HL-60 (cell line): ENCODE measurements around the gene SLC9C2.

Experiments used
- GABPA ChIP-seq: IDR thresholded peaks from 2 replicates; pipeline ENCODE4 v1.6.1; 2012; ENCODE audit warnings: low read depth
- POLR2AphosphoS5 ChIP-seq: IDR thresholded peaks from 2 replicates; pipeline ENCODE4 v1.6.1; 2012; ENCODE audit warnings: low read depth
- SPI1 ChIP-seq: IDR thresholded peaks from 2 replicates; pipeline ENCODE4 v1.6.1; 2012; ENCODE audit warnings: low read depth, mild to moderate bottlenecking, borderline replicate concordance
- TF ChIP-seq, protein P1 (sequence below): IDR thresholded peaks from one replicate; pipeline ENCODE4 v1.5.1; 2011; ENCODE audit warnings: low read length, control low read depth, inconsistent platforms; ENCODE audit not compliant: insufficient read depth

DNA sequence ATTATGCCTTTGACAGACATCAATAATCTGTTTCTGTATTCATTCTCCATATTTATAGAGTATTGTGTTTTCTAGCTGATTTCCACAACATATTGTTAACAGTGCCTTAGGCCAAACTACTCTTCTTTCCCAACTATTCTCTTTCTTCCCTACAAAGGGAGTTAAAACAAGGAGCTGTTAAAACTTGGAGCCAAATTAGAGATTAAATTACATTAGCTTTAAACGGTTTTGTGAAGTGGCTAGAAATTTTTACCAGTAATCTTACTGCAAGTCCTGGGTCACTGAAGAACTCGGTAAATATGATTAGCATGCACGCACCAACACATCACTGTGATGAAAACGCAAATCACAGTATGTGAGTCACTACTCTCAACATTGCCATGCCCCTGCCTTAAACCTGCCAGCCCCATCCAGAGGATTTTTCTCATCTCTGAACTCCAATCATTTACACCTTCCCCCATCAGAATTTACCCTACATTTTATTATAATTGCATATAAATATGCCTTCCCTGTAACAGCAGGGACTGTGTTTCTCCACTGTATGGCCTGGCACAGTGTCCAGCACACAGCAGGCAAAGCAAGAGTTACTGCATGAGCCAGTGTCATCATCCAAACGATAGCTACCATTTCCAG is 127.2 kb downstream of the SLC9C2 start:
- TF ChIP-seq, protein P1, sequence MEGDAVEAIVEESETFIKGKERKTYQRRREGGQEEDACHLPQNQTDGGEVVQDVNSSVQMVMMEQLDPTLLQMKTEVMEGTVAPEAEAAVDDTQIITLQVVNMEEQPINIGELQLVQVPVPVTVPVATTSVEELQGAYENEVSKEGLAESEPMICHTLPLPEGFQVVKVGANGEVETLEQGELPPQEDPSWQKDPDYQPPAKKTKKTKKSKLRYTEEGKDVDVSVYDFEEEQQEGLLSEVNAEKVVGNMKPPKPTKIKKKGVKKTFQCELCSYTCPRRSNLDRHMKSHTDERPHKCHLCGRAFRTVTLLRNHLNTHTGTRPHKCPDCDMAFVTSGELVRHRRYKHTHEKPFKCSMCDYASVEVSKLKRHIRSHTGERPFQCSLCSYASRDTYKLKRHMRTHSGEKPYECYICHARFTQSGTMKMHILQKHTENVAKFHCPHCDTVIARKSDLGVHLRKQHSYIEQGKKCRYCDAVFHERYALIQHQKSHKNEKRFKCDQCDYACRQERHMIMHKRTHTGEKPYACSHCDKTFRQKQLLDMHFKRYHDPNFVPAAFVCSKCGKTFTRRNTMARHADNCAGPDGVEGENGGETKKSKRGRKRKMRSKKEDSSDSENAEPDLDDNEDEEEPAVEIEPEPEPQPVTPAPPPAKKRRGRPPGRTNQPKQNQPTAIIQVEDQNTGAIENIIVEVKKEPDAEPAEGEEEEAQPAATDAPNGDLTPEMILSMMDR = no peak
- TF ChIP-seq POLR2AphosphoS5 = no peak
- no peak for TF ChIP-seq SPI1
- no peak for TF ChIP-seq GABPA
